T-cell (primary cell): Measurements from ENCODE around the gene RAMACL. TPM values are rescaled to one million over a fixed set of nuclear protein-coding genes. Genes with fewer than 3 reads are reported as not detected.
"Not testable (repeated sequence)": the region's sequence is repeated elsewhere in the genome, so short reads cannot be mapped to it uniquely, and the experiment has no call there.

Experiments
- ATAC-seq, 4 experiments: fragments of 200-7000 bp in 3 of 4; fragments of 150-1000 bp in 1 of 4; cut with Tn5 transposase; replicated peaks in 1 of 4; 1 replicate in 3 of 4; 2 replicates in 1 of 4; pipeline ENCODE4 v1.10.0; 2021; ENCODE audit warnings: moderate library complexity in 3 of 4, mild to moderate bottlenecking in 2 of 4, moderate number of reproducible peaks in 1 of 4
- CTCF ChIA-PET, 2 donors: fragments of 300-600 bp; sonication (Branson Sonifier 250); formaldehyde crosslinking; loops; one replicate each; lab custom pipeline; 2022; ENCODE audit warnings: antibody characterized with exemption in 2 of 2; lab: Charles Lee
- POLR2A ChIA-PET, 2 donors: fragments of 300-600 bp; sonication (Branson Sonifier 250); formaldehyde crosslinking; loops; one replicate each; lab custom pipeline; 2022; ENCODE audit warnings: antibody characterized with exemption in 2 of 2; lab: Charles Lee
- DNase-seq, 35 experiments: peaks; one replicate each; pipeline versions ENCODE4 v3.0.0 to v3.0.0-alpha.2; 2013 to 2023
- H3K27ac ChIP-seq: one replicate; pipeline ENCODE4 v1.5.1; 2013; ENCODE audit warnings: low read length
- H3K27me3 ChIP-seq, 2 experiments: replicated peaks in 1 of 2; 1 replicate in 1 of 2; 2 replicates in 1 of 2; pipeline versions ENCODE4 v1.6.1 to v1.7.0; 2013; ENCODE audit warnings: low read length in 1 of 2, mixed read lengths in 1 of 2; ENCODE audit not compliant: control insufficient read depth in 2 of 2, insufficient read depth in 2 of 2; ENCODE audit errors: extremely low read depth in 1 of 2
- H3K36me3 ChIP-seq, 2 donors: 1 replicate in 1 of 2; 2 replicates in 1 of 2; pipeline versions ENCODE4 v1.6.1 to v1.7.0; 2013; ENCODE audit warnings: low read length in 1 of 2; ENCODE audit not compliant: control insufficient read depth in 2 of 2, insufficient read depth in 1 of 2; ENCODE audit errors: extremely low read depth in 1 of 2
- H3K4me1 ChIP-seq, 2 experiments: 1 replicate in 1 of 2; 2 replicates in 1 of 2; pipeline versions ENCODE4 v1.6.1 to v1.7.0; 2013; ENCODE audit warnings: low read length in 2 of 2, mixed read lengths in 1 of 2; ENCODE audit not compliant: insufficient read depth in 2 of 2, control insufficient read depth in 1 of 2; ENCODE audit errors: extremely low read depth in 1 of 2
- H3K4me3 ChIP-seq, 2 donors: 1 replicate in 1 of 2; 2 replicates in 1 of 2; pipeline versions ENCODE4 v1.5.1 to v1.7.0; 2013; ENCODE audit warnings: mild to moderate bottlenecking in 2 of 2, low read length in 1 of 2, moderate library complexity in 1 of 2; ENCODE audit not compliant: control insufficient read depth in 1 of 2; ENCODE audit errors: extremely low read depth in 1 of 2
- H3K9me3 ChIP-seq: 2 replicates; pipeline ENCODE4 v1.7.0; 2013
- H3K27ac Mint-ChIP-seq, 2 donors: one replicate each; pipeline ENCODE4 v1.8.0; 2020 to 2021; ENCODE audit warnings: mild to moderate bottlenecking in 2 of 2, mixed read lengths in 2 of 2
- H3K27me3 Mint-ChIP-seq, 2 donors: one replicate each; pipeline ENCODE4 v1.8.0; 2021 to 2022; ENCODE audit warnings: mixed read lengths in 2 of 2
- H3K36me3 Mint-ChIP-seq: one replicate; pipeline ENCODE4 v1.8.0; 2021; ENCODE audit warnings: mixed read lengths
- H3K4me1 Mint-ChIP-seq, 3 donors: one replicate each; pipeline ENCODE4 v1.8.0; 2020 to 2022; ENCODE audit warnings: mixed read lengths in 3 of 3, mild to moderate bottlenecking in 1 of 3
- H3K4me3 Mint-ChIP-seq, 3 donors: one replicate each; pipeline ENCODE4 v1.8.0; 2020 to 2022; ENCODE audit warnings: mild to moderate bottlenecking in 3 of 3, mixed read lengths in 3 of 3, moderate library complexity in 3 of 3
- H3K9me3 Mint-ChIP-seq, 3 donors: one replicate each; pipeline ENCODE4 v1.8.0; 2020 to 2022; ENCODE audit warnings: mixed read lengths in 3 of 3
- WGBS: methylation state at CpG from one replicate; pipeline ENCODE4 v1.1.5; 2013; ENCODE audit warnings: missing lambda C conversion rate; ENCODE audit not compliant: insufficient coverage; 5-methylcytosine and 5-hydroxymethylcytosine counted together
- total RNA-seq, 35 experiments: library from RNA in 6 of 35; stranded (reverse) in 6 of 35; fragments of 120-200 nt in 1 of 35; gene quantifications; one replicate each; pipeline versions ENCODE4 v1.2.1 to v1.2.4 and lab custom pipeline; 2013 to 2026

RAMACL gene
- total RNA-seq (1 to 10 TPM in 3 of 5 donors, under 1 TPM in 2; 0.47 to 2.8 (median 1.2) TPM), total RNA-seq (lab: John Stamatoyannopoulos, UW) (0.06 to 4.6 (median 0.57) reads per million in 29 experiments)
- total RNA-seq (2013) = 0.46 TPM

DNA sequence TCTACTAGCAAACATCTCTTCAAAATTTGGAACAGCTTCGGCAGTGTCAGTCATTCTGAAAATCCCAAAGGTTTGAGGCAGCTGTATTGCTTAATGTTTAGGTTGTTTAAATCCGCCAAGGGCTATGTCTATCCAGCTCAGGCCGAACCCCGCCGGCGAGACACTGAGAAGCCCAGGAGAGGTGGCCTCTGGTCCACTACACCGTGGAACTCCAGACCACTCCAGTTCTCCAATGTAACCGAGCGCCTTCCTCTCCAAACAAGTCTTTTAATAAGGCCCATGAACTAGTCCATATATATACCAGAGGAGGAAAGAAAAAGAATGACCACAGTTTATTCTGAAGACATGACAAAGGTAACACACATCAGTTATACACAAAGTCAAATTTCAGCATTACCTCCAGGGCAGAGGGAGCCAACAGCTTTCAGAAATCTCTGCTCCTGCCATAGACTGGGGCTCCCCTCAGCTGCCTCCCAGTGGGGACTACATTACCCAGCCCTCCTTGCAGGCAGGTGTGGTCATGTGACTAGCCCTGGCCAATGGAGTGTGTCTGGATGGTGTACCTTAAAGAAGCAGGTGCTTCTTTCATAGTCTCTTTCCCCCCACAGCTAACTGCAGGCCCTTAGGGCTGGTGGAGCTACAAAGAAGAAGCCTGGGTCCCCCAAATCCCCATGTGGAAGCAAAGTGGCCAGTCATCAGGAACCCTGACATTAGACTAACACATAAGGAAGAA, at the start of gene RAMACL:
Gene RAMACL (minus strand): TSS at position 255 of the 733 bp plus-strand sequence. CDS start 201 bp downstream, at position 54.
- no peaks in the 10 kb centered on the region for H3K4me1 ChIP-seq
- POLR2A ChIA-PET = no interaction called here
- 80% methylated on average over 1 of the region's 9 CpGs for WGBS
- CTCF ChIA-PET = no interaction called here
- H3K9me3 ChIP-seq = no peaks in the 10 kb centered on the region
- Mint-ChIP-seq H3K4me1 (peaks cover 8 to 17% (median 16%) of the 10 kb centered on the region in 3 donors), H3K27me3 (no peaks in the 10 kb centered on the region), H3K4me3 (no peak within 1 kb of the TSS), H3K27ac (no peak within 1 kb of the TSS), H3K9me3 (no peaks in the 10 kb centered on the region), H3K36me3 (no peaks in the 10 kb centered on the region)
- no peaks in the 10 kb centered on the region for H3K36me3 ChIP-seq
- H3K4me3 ChIP-seq = no peak within 1 kb of the TSS
- peak in 33 of 35 experiments; percentile 22 to 70 (median 44) for DNase-seq
- no peaks in the 10 kb centered on the region for H3K27me3 ChIP-seq
- ATAC-seq = peak; percentile 87 to 100 (median 92)
- no peak within 1 kb of the TSS for H3K27ac ChIP-seq

- Mint-ChIP-seq H3K36me3 (peaks cover 4% of the 10 kb centered on the region), H3K4me1 (peaks cover 5 to 9% (median 8%) of the 10 kb centered on the region in 3 donors), H3K9me3 (no peaks in the 10 kb centered on the region), H3K27ac (no peak overlapping the region), H3K27me3 (peaks cover 40 to 54% of the 10 kb centered on the region in 2 donors), H3K4me3 (no peak overlapping the region)
- DNase-seq (peak in 1 of 35 experiments; percentile 22), ATAC-seq (peak in 1 of 4 experiments; percentile 15)
- WGBS = 90% methylated on average over 16 of the region's 20 CpGs
- Histone ChIP-seq H3K27me3 (peaks cover 0 to 64% of the 10 kb centered on the region in 2 experiments), H3K36me3 (no peaks in the 10 kb centered on the region), H3K4me1 (peaks cover 0 to 1% of the 10 kb centered on the region in 2 experiments), H3K4me3 (no peak overlapping the region), H3K9me3 (no peaks in the 10 kb centered on the region), H3K27ac (no peak overlapping the region)
- POLR2A ChIA-PET = no interaction called here
- CTCF ChIA-PET = no interaction called here
These were observed 48.8 kb upstream of the RAMACL start for GRCh38 chr6:166635013-166635970.

GRCh38 chr6:166634581-166634980, 48.1 kb upstream of the RAMACL start:
- peaks cover 0 to 66% of the 10 kb centered on the region in 2 experiments for H3K27me3 ChIP-seq
- H3K4me1 Mint-ChIP-seq, H3K36me3 Mint-ChIP-seq, H3K27ac Mint-ChIP-seq, POLR2A ChIA-PET, CTCF ChIA-PET, H3K4me3 Mint-ChIP-seq, H3K4me1 ChIP-seq, H3K27ac ChIP-seq, H3K4me3 ChIP-seq, ATAC-seq, H3K36me3 ChIP-seq, H3K9me3 ChIP-seq, H3K9me3 Mint-ChIP-seq, DNase-seq: not testable (repeated sequence)
- peaks cover 40 to 53% of the 10 kb centered on the region in 2 donors for H3K27me3 Mint-ChIP-seq
- 100% methylated on average over 1 of the region's 4 CpGs for WGBS

DNA sequence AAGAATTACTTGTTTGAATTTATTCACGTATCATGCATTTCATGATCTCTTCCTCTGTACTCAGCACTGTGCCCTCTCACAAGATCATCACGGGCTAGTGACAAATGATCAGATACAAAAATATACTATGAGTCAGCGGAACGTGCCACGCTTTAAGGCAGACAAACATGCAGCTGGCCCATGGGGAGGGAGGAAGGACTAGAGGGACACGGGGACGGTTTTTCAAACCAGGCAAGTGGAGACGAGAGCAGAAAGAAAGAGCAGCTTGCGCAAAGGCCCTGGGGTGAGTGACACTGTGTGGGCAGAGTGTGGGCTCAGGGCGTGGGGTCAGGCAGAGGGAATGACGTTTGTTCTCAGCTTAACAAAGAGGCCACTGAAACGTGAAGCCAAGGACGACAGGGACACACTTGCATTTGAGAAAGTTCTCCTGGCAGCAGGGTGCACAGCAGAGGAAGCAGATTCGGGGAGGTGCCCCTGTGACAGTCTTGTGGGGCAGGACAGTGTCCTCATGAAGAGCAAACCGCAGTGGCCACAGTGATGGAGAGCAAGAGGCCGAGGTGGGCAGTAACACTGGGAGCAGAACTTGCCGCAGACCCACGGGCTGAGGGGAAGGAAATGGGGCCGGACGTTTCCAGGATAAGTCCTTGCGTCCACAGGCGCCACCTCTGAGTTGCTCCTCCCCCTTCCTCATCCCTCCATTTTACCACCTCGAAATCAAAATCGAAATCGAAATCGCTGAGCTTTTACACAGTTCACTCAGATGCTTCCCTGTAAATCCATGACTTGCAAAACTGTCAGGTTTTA, 47.5 kb upstream of the RAMACL start:
- no peak overlapping the region for H3K27ac Mint-ChIP-seq
- Histone ChIP-seq H3K9me3 (no peaks in the 10 kb centered on the region), H3K4me3 (no peak overlapping the region), H3K27me3 (peaks cover 0 to 64% of the 10 kb centered on the region in 2 experiments), H3K27ac (no peak overlapping the region), H3K4me1 (peaks cover 0 to 2% of the 10 kb centered on the region in 2 experiments), H3K36me3 (no peaks in the 10 kb centered on the region)
- ATAC-seq (no peak), DNase-seq (no peak)
- H3K36me3 Mint-ChIP-seq = peaks cover 4% of the 10 kb centered on the region
- H3K9me3 Mint-ChIP-seq = no peaks in the 10 kb centered on the region
- CTCF ChIA-PET = no interaction called here
- POLR2A ChIA-PET = no interaction called here
- H3K4me3 Mint-ChIP-seq = no peak overlapping the region
- no peaks in the 10 kb centered on the region for H3K4me1 Mint-ChIP-seq
- WGBS = 77% methylated on average over 20 of the region's 26 CpGs
- H3K27me3 Mint-ChIP-seq = peaks cover 37 to 53% of the 10 kb centered on the region in 2 donors

GRCh38 chr6:166632731-166633130, 46.3 kb upstream of the RAMACL start:
- Mint-ChIP-seq H3K27ac (no peak overlapping the region), H3K36me3 (peaks cover 4% of the 10 kb centered on the region), H3K4me3 (no peak overlapping the region), H3K9me3 (no peaks in the 10 kb centered on the region), H3K4me1 (peaks cover 7 to 11% (median 7%) of the 10 kb centered on the region in 3 donors), H3K27me3 (peaks cover 32 to 42% of the 10 kb centered on the region in 2 donors)
- POLR2A ChIA-PET = no interaction called here
- CTCF ChIA-PET = no interaction called here
- Histone ChIP-seq H3K27ac (no peak overlapping the region), H3K4me3 (no peak overlapping the region), H3K27me3 (peaks cover 0 to 58% of the 10 kb centered on the region in 2 experiments), H3K9me3 (no peaks in the 10 kb centered on the region), H3K4me1 (peaks cover 2 to 13% of the 10 kb centered on the region in 2 experiments), H3K36me3 (no peaks in the 10 kb centered on the region)
- ATAC-seq = no peak
- WGBS = 90% methylated on average over 9 of the region's 11 CpGs
- no peak for DNase-seq
